IMR-90 (cell line): ENCODE results near the gene SH3BGRL. TPM values are rescaled to one million over a fixed set of nuclear protein-coding genes. Genes with fewer than 3 reads are reported as not detected.

Source experiments
- ATAC-seq: fragments of 200-7000 bp; cut with Tn5 transposase; 2 replicates; pipeline ENCODE4 v1.9.1; 2020; ENCODE audit warnings: low read depth, mild to moderate bottlenecking, moderate library complexity
- BruUV-seq: library from RNA; stranded (reverse); fragments of 400-500 nt; replicated peaks from 2 replicates; lab custom pipeline; 2021; lab: Mats Ljungman, UMichigan
- CTCF ChIA-PET: fragments of 300-600 bp; formaldehyde crosslinking; extraction: SDS; loops from one replicate; lab custom pipeline; 2021; ENCODE audit warnings: antibody characterized with exemption; lab: Yijun Ruan, JAX
- POLR2A ChIA-PET: fragments of 300-600 bp; sonication (Branson Sonifier 250); formaldehyde crosslinking; loops from one replicate; lab custom pipeline; 2022; ENCODE audit warnings: antibody characterized with exemption; ENCODE audit not compliant: unreplicated experiment; lab: Charles Lee
- DNase-seq: peaks from one replicate; pipeline ENCODE4 v3.0.0; 2013
- H2AFZ ChIP-seq: replicated peaks from 2 replicates; pipeline ENCODE3; 2013; ENCODE audit warnings: low read length, mild to moderate bottlenecking; ENCODE audit not compliant: poor library complexity
- H2AK5ac ChIP-seq: 2 replicates; pipeline ENCODE4 v1.6.1; 2013; ENCODE audit warnings: low read depth, low read length, inconsistent platforms
- H2AK9ac ChIP-seq: replicated peaks from 2 replicates; pipeline ENCODE3; 2013; ENCODE audit warnings: mild to moderate bottlenecking, low read depth, low read length, moderate library complexity; ENCODE audit not compliant: poor library complexity
- H2BK120ac ChIP-seq: 2 replicates; pipeline ENCODE4 v1.6.1; 2013; ENCODE audit warnings: low read depth, low read length, inconsistent platforms
- H2BK15ac ChIP-seq: 3 replicates; pipeline ENCODE4 v1.6.1; 2013; ENCODE audit warnings: low read depth, low read length, inconsistent platforms
- H2BK20ac ChIP-seq: 2 replicates; pipeline ENCODE4 v1.6.1; 2013; ENCODE audit warnings: low read depth, mild to moderate bottlenecking, inconsistent platforms, low read length, moderate library complexity
- H2BK5ac ChIP-seq: 2 replicates; pipeline ENCODE4 v1.6.1; 2013; ENCODE audit warnings: mild to moderate bottlenecking, low read depth, low read length, inconsistent platforms; ENCODE audit not compliant: poor library complexity, severe bottlenecking
- H3K14ac ChIP-seq: replicated peaks from 2 replicates; pipeline ENCODE4 v1.6.1; 2013; ENCODE audit warnings: low read depth, low read length, inconsistent platforms
- H3K18ac ChIP-seq: 2 replicates; pipeline ENCODE4 v1.6.1; 2013; ENCODE audit warnings: low read depth, low read length, control low read depth
- H3K23ac ChIP-seq: 2 replicates; pipeline ENCODE4 v1.6.1; 2013; ENCODE audit warnings: low read depth, low read length, inconsistent platforms
- H3K27ac ChIP-seq: 2 replicates; pipeline ENCODE4 v1.5.1; 2013; ENCODE audit warnings: mild to moderate bottlenecking, control low read depth, low read length; ENCODE audit not compliant: insufficient read depth
- H3K27me3 ChIP-seq: 2 replicates; pipeline ENCODE4 v1.6.1; 2013; ENCODE audit warnings: low read length; ENCODE audit not compliant: control insufficient read depth, insufficient read depth
- H3K36me3 ChIP-seq: 2 replicates; pipeline ENCODE4 v1.6.1; 2013; ENCODE audit warnings: low read length, mixed read lengths; ENCODE audit not compliant: control insufficient read depth, insufficient read depth
- H3K4ac ChIP-seq: 2 replicates; pipeline ENCODE4 v1.6.1; 2013; ENCODE audit warnings: low read depth, low read length, inconsistent platforms
- H3K4me1 ChIP-seq: 2 replicates; pipeline ENCODE4 v1.6.1; 2013; ENCODE audit warnings: low read length, mixed read lengths; ENCODE audit not compliant: control insufficient read depth, insufficient read depth
- H3K4me2 ChIP-seq: 2 replicates; pipeline ENCODE4 v1.6.1; 2013; ENCODE audit warnings: low read depth, mild to moderate bottlenecking, control low read depth, low read length, moderate library complexity
- H3K4me3 ChIP-seq: 2 replicates; pipeline ENCODE4 v1.5.1; 2013; ENCODE audit warnings: low read depth, mild to moderate bottlenecking, control low read depth, low read length, moderate library complexity; ENCODE audit not compliant: insufficient read depth
- H3K56ac ChIP-seq: 2 replicates; pipeline ENCODE4 v1.6.1; 2013; ENCODE audit warnings: low read length, inconsistent platforms; ENCODE audit not compliant: insufficient read depth; ENCODE audit errors: extremely low read depth
- H3K79me1 ChIP-seq, 2 experiments: 2 replicates each; pipeline ENCODE4 v1.6.1; 2013; ENCODE audit warnings: low read length in 2 of 2, inconsistent platforms in 1 of 2, low read depth in 1 of 2
- H3K9ac ChIP-seq: 2 replicates; pipeline ENCODE4 v1.6.1; 2013; ENCODE audit warnings: low read depth, low read length, control low read depth
- H3K9me1 ChIP-seq: 2 replicates; pipeline ENCODE4 v1.6.1; 2013; ENCODE audit warnings: low read length, inconsistent platforms; ENCODE audit not compliant: insufficient read depth
- H3K9me3 ChIP-seq: 2 replicates; pipeline ENCODE4 v1.6.1; 2013; ENCODE audit warnings: low read length; ENCODE audit not compliant: control insufficient read depth, insufficient read depth
- H4K20me1 ChIP-seq: 2 replicates; pipeline ENCODE4 v1.6.1; 2013; ENCODE audit warnings: low read length, inconsistent platforms; ENCODE audit not compliant: insufficient read depth
- H4K5ac ChIP-seq: 2 replicates; pipeline ENCODE4 v1.6.1; 2013; ENCODE audit warnings: mild to moderate bottlenecking, low read depth, low read length, control low read depth
- H4K8ac ChIP-seq, 2 experiments: 2 replicates each; pipeline ENCODE4 v1.6.1; 2013; ENCODE audit warnings: low read depth in 2 of 2, low read length in 2 of 2, control low read depth in 1 of 2, inconsistent platforms in 1 of 2
- H4K91ac ChIP-seq: 2 replicates; pipeline ENCODE4 v1.6.1; 2013; ENCODE audit warnings: low read depth, low read length, inconsistent platforms; ENCODE audit not compliant: insufficient read depth
- CHD1 ChIP-seq: IDR thresholded peaks from 2 replicates; pipeline ENCODE4 v1.6.1; 2012; ENCODE audit warnings: low read depth, low read length, improper control_type of control experiment
- ELK1 ChIP-seq: fragments of 150-350 bp; IDR thresholded peaks from 2 replicates; pipeline ENCODE4 v1.6.1; 2016; ENCODE audit warnings: low read depth, mild to moderate bottlenecking, low read length, moderate library complexity, borderline replicate concordance
- FOS ChIP-seq: fragments of 150-350 bp; IDR thresholded peaks from 2 replicates; pipeline ENCODE4 v1.6.1; 2016; ENCODE audit warnings: low read depth, low read length
- MAFK ChIP-seq: IDR thresholded peaks from 2 replicates; pipeline ENCODE4 v1.6.1; 2012; ENCODE audit warnings: low read depth, low read length, improper control_type of control experiment
- MAZ ChIP-seq: IDR thresholded peaks from 2 replicates; pipeline ENCODE4 v1.6.1; 2012; ENCODE audit warnings: low read depth, mild to moderate bottlenecking, low read length, improper control_type of control experiment, moderate library complexity, borderline replicate concordance
- POLR2A ChIP-seq: IDR thresholded peaks from 2 replicates; pipeline ENCODE4 v1.6.1; 2012; ENCODE audit warnings: mild to moderate bottlenecking, low read depth, low read length
- RAD21 ChIP-seq: IDR thresholded peaks from 2 replicates; pipeline ENCODE4 v1.6.1; 2012; ENCODE audit warnings: low read length, improper control_type of control experiment
- RCOR1 ChIP-seq: IDR thresholded peaks from 2 replicates; pipeline ENCODE4 v1.6.1; 2012; ENCODE audit warnings: mild to moderate bottlenecking, low read length, improper control_type of control experiment; ENCODE audit not compliant: insufficient replicate concordance
- RFX5 ChIP-seq: IDR thresholded peaks from 2 replicates; pipeline ENCODE4 v1.8.0; 2012; ENCODE audit warnings: low read depth, mild to moderate bottlenecking, low read length, moderate library complexity
- SMC3 ChIP-seq: fragments of 150-350 bp; IDR thresholded peaks from 2 replicates; pipeline ENCODE4 v1.6.1; 2016; ENCODE audit warnings: low read depth, mild to moderate bottlenecking, antibody characterized with exemption, low read length, moderate library complexity
- WGBS, 2 experiments: methylation state at CpG; one replicate each; pipeline versions ENCODE4 v1.1.5 to v1.1.7; 2013; ENCODE audit warnings: missing lambda C conversion rate in 2 of 2; ENCODE audit not compliant: insufficient read length in 1 of 2; ENCODE audit errors: extremely low coverage in 2 of 2; 5-methylcytosine and 5-hydroxymethylcytosine counted together
- dilution Hi-C: fragments of 300-500 bp; cut with HindIII; formaldehyde crosslinking; loops from one replicate; pipeline ENCODE4 v1.14.3; 2018; ENCODE audit warnings: low sequenced_read_pairs; ENCODE audit not compliant: unreplicated experiment
- in situ Hi-C: fragments of 300-500 bp; cut with MboI; formaldehyde crosslinking; loops from 3 replicates; pipeline ENCODE4 v1.14.3; 2019; ENCODE audit warnings: low sequenced_read_pairs, inconsistent platforms, mixed read lengths
- intact Hi-C: fragments of 100-400 bp; cut with micrococcal nuclease; formaldehyde crosslinking; loops from 2 replicates; pipeline ENCODE4 v1.10.0; 2022
- polyA plus RNA-seq, 3 experiments: library from polyadenylated mRNA; depleted of rRNA; stranded (reverse); fragments of >200 nt; gene quantifications; 2 replicates each; pipeline ENCODE4 v1.2.3, GENCODE V29; 2012; ENCODE audit warnings: low replicate concordance in 1 of 3
- total RNA-seq: library from RNA; depleted of rRNA; stranded (reverse); fragments of >200 nt; gene quantifications from 2 replicates; pipeline ENCODE4 v1.2.3, GENCODE V29; 2012
- TF ChIP-seq, protein P1 (sequence below): fragments of 150-350 bp; IDR thresholded peaks from 2 replicates; pipeline ENCODE4 v1.6.1; 2017; ENCODE audit warnings: mild to moderate bottlenecking, antibody characterized with exemption, low read length, low read depth
- TF ChIP-seq, protein P2 (sequence below): conservative IDR thresholded peaks from 2 replicates; pipeline ENCODE4 v1.5.1; 2012; ENCODE audit warnings: mild to moderate bottlenecking, low read depth, low read length, improper control_type of control experiment

SH3BGRL gene
- total and polyA plus RNA-seq, 2 of the 4 experiments (the other 2 are of a cell fraction): 50.7 to 110 TPM

DNA sequence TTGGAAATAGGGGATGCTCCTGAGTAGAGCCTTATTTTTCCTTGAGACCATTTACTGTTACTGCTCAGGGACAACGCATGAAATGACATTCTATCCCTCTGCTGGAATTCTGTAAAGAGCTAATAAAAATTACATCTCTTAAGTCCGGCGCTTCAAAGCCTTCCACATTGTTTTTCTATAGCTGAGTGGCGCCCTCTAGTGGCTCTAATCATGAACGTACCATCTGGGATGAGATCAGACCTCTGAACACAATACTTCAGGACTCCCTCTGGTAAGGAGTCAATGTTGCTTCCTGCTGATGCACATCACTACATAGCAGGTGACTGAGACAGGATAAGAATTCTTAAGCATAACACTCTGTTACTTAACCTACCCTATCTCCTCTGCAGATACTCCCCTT, 6.2 kb upstream of the SH3BGRL start:
- dilution Hi-C loops (no loop called here), in situ Hi-C loops (loop anchor here (10.0 kb wide), 1 partner anchor 169 kb away; no protein-coding TSS in a partner anchor), intact Hi-C loops (no loop called here)
- Histone ChIP-seq H3K9ac (no peak overlapping the region), H2AFZ (no peak overlapping the region), H3K9me1 (no peaks in the 10 kb centered on the region), H3K27ac (no peak overlapping the region), H2BK15ac (no peak overlapping the region), H3K56ac (no peak overlapping the region), H3K14ac (no peak overlapping the region), H4K5ac (no peak overlapping the region), H4K20me1 (no peaks in the 10 kb centered on the region), H3K4me2 (peak overlapping the region; percentile 40; the same call in 1 of the 2 replicates), H4K91ac (no peak overlapping the region), H3K27me3 (no peaks in the 10 kb centered on the region), H2BK120ac (no peak overlapping the region), H3K4me3 (no peak overlapping the region), H3K18ac (no peak overlapping the region), H3K79me1 (no peaks in the 10 kb centered on the region), H2AK9ac (no peak overlapping the region), H3K4ac (no peak overlapping the region), H2BK5ac (no peak overlapping the region), H2AK5ac (no peak overlapping the region), H2BK20ac (no peak overlapping the region), H3K23ac (no peak overlapping the region), H4K8ac (no peak overlapping the region), H3K9me3 (no peaks in the 10 kb centered on the region), H3K4me1 (no peaks in the 10 kb centered on the region), H3K36me3 (no peaks in the 10 kb centered on the region)
- ATAC-seq (peak; percentile 54; the same call in 1 of the 2 replicates), DNase-seq (peak; percentile 52)
- CTCF ChIA-PET: interaction anchor here (0.6 to 0.7 kb wide), 2 partner anchors 21 to 75 kb away, joined by 3 to 6 read pairs; no protein-coding TSS in a partner anchor
- POLR2A ChIA-PET: no interaction called here
- BruUV-seq: no TSS peak
- TF ChIP-seq MAZ: no peak
- peak; percentile 38 for TF ChIP-seq SMC3
- TF ChIP-seq MAFK: no peak
- TF ChIP-seq RCOR1: no peak
- TF ChIP-seq, protein P1, sequence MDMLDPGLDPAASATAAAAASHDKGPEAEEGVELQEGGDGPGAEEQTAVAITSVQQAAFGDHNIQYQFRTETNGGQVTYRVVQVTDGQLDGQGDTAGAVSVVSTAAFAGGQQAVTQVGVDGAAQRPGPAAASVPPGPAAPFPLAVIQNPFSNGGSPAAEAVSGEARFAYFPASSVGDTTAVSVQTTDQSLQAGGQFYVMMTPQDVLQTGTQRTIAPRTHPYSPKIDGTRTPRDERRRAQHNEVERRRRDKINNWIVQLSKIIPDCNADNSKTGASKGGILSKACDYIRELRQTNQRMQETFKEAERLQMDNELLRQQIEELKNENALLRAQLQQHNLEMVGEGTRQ: no peak
- no peak for TF ChIP-seq CHD1
- no peak for TF ChIP-seq POLR2A
- TF ChIP-seq, protein P2, sequence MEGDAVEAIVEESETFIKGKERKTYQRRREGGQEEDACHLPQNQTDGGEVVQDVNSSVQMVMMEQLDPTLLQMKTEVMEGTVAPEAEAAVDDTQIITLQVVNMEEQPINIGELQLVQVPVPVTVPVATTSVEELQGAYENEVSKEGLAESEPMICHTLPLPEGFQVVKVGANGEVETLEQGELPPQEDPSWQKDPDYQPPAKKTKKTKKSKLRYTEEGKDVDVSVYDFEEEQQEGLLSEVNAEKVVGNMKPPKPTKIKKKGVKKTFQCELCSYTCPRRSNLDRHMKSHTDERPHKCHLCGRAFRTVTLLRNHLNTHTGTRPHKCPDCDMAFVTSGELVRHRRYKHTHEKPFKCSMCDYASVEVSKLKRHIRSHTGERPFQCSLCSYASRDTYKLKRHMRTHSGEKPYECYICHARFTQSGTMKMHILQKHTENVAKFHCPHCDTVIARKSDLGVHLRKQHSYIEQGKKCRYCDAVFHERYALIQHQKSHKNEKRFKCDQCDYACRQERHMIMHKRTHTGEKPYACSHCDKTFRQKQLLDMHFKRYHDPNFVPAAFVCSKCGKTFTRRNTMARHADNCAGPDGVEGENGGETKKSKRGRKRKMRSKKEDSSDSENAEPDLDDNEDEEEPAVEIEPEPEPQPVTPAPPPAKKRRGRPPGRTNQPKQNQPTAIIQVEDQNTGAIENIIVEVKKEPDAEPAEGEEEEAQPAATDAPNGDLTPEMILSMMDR: peak; percentile 53
- no peak for TF ChIP-seq ELK1
- TF ChIP-seq RAD21: peak; percentile 35
- no peak for TF ChIP-seq RFX5
- no peak for TF ChIP-seq FOS
- WGBS, 2 experiments: no CpG with 5 or more reads among the region's 5 CpGs
